ENCODE measurements around the gene KIAA0753. TPM values are rescaled to one million over a fixed set of nuclear protein-coding genes. Genes with fewer than 3 reads are reported as not detected.
A peak's percentile ranks its signal among the peaks of the same experiment; 100 is the strongest.

The KIAA0753 gene
- polyA plus RNA-seq, 1 donor = 15.9 TPM

- Histone ChIP-seq H3K4me1 (ENCODE audit: control insufficient read depth, insufficient read depth, low read length) (peaks cover 7% of the 10 kb centered on the region), H3K27ac (ENCODE audit: low read length) (no peak overlapping the region), H3K27me3 (ENCODE audit: control insufficient read depth, insufficient read depth, low read length) (peaks cover 34% of the 10 kb centered on the region), H3K9me3 (ENCODE audit: control insufficient read depth, low read depth, low read length) (peaks cover 5% of the 10 kb centered on the region), H3K4me3 (ENCODE audit: low read length) (no peak overlapping the region), H3K36me3 (ENCODE audit: control insufficient read depth, insufficient read depth, low read length) (no peaks in the 10 kb centered on the region)
- WGBS (ENCODE audit: insufficient coverage, low lambda C conversion rate) = no CpG with 5 or more reads among the region's 6 CpGs
- DNase-seq = no peak
These were observed 82.2 kb downstream of the KIAA0753 start for GRCh38 chr17:6558276-6558675.

- Histone ChIP-seq H3K4me3 (ENCODE audit: low read length) (no peak overlapping the region), H3K9me3 (ENCODE audit: control insufficient read depth, low read depth, low read length) (peaks cover 5% of the 10 kb centered on the region), H3K4me1 (ENCODE audit: control insufficient read depth, insufficient read depth, low read length) (peaks cover 13% of the 10 kb centered on the region), H3K27ac (ENCODE audit: low read length) (no peak overlapping the region), H3K36me3 (ENCODE audit: control insufficient read depth, insufficient read depth, low read length) (no peaks in the 10 kb centered on the region), H3K27me3 (ENCODE audit: control insufficient read depth, insufficient read depth, low read length) (peaks cover 34% of the 10 kb centered on the region)
- no peak for DNase-seq
- WGBS (ENCODE audit: insufficient coverage, low lambda C conversion rate) = no CpG with 5 or more reads among the region's 9 CpGs
These were observed 83.5 kb downstream of the KIAA0753 start for GRCh38 chr17:6557040-6557438.

GRCh38 chr17:6556121-6557039, 84.1 kb downstream of the KIAA0753 start, which contains the start of gene PITPNM3:
Gene PITPNM3 (minus strand): TSS chr17:6556555. CDS start chr17:6556406, 149 bp downstream.
- 0% methylated on average over 3 of the region's 122 CpGs for WGBS (ENCODE audit: insufficient coverage, low lambda C conversion rate)
- DNase-seq = peak in 1 of 2 donors; percentile 42
- Histone ChIP-seq H3K27ac (ENCODE audit: low read length) (no peak within 1 kb of the TSS), H3K27me3 (ENCODE audit: control insufficient read depth, insufficient read depth, low read length) (peaks cover 34% of the 10 kb centered on the region), H3K9me3 (ENCODE audit: control insufficient read depth, low read depth, low read length) (peaks cover 5% of the 10 kb centered on the region), H3K4me1 (ENCODE audit: control insufficient read depth, insufficient read depth, low read length) (peaks cover 14% of the 10 kb centered on the region), H3K36me3 (ENCODE audit: control insufficient read depth, insufficient read depth, low read length) (no peaks in the 10 kb centered on the region), H3K4me3 (ENCODE audit: low read length) (peak within 1 kb of the TSS; percentile 23)

GRCh38 chr17:6555331-6556120, 85.0 kb downstream of the KIAA0753 start:
- Histone ChIP-seq H3K27ac (ENCODE audit: low read length) (no peak overlapping the region), H3K27me3 (ENCODE audit: control insufficient read depth, insufficient read depth, low read length) (peaks cover 34% of the 10 kb centered on the region), H3K4me1 (ENCODE audit: control insufficient read depth, insufficient read depth, low read length) (peaks cover 14% of the 10 kb centered on the region), H3K4me3 (ENCODE audit: low read length) (peak overlapping the region; percentile 23), H3K9me3 (ENCODE audit: control insufficient read depth, low read depth, low read length) (peaks cover 5% of the 10 kb centered on the region), H3K36me3 (ENCODE audit: control insufficient read depth, insufficient read depth, low read length) (no peaks in the 10 kb centered on the region)
- peak; percentile 11 to 58 for DNase-seq
- WGBS (ENCODE audit: insufficient coverage, low lambda C conversion rate) = no CpG with 5 or more reads among the region's 56 CpGs

- peaks cover 34% of the 10 kb centered on the region for H3K27me3 ChIP-seq (ENCODE audit: control insufficient read depth, insufficient read depth, low read length)
- no peaks in the 10 kb centered on the region for H3K36me3 ChIP-seq (ENCODE audit: control insufficient read depth, insufficient read depth, low read length)
- H3K4me1 ChIP-seq (ENCODE audit: control insufficient read depth, insufficient read depth, low read length) = peaks cover 14% of the 10 kb centered on the region
- peaks cover 5% of the 10 kb centered on the region for H3K9me3 ChIP-seq (ENCODE audit: control insufficient read depth, low read depth, low read length)
- H3K27ac ChIP-seq (ENCODE audit: low read length) = no peak overlapping the region
- H3K4me3 ChIP-seq (ENCODE audit: low read length) = no peak overlapping the region
- no CpG with 5 or more reads among the region's 12 CpGs for WGBS (ENCODE audit: insufficient coverage, low lambda C conversion rate)
- DNase-seq = peak in 1 of 2 donors; percentile 46
These were observed 85.6 kb downstream of the KIAA0753 start for GRCh38 chr17:6554871-6555330.

GRCh38 chr17:6554342-6554741, 86.2 kb downstream of the KIAA0753 start:
- DNase-seq = no peak
- peaks cover 14% of the 10 kb centered on the region for H3K4me1 ChIP-seq (ENCODE audit: control insufficient read depth, insufficient read depth, low read length)
- H3K36me3 ChIP-seq (ENCODE audit: control insufficient read depth, insufficient read depth, low read length) = no peaks in the 10 kb centered on the region
- WGBS (ENCODE audit: insufficient coverage, low lambda C conversion rate) = no CpG with 5 or more reads among the region's 4 CpGs
- peaks cover 34% of the 10 kb centered on the region for H3K27me3 ChIP-seq (ENCODE audit: control insufficient read depth, insufficient read depth, low read length)
- H3K9me3 ChIP-seq (ENCODE audit: control insufficient read depth, low read depth, low read length) = peaks cover 5% of the 10 kb centered on the region
- H3K4me3 ChIP-seq (ENCODE audit: low read length) = no peak overlapping the region
- no peak overlapping the region for H3K27ac ChIP-seq (ENCODE audit: low read length)

- H3K9me3 ChIP-seq (ENCODE audit: control insufficient read depth, low read depth, low read length) = peaks cover 5% of the 10 kb centered on the region
- no CpG with 5 or more reads among the region's 11 CpGs for WGBS (ENCODE audit: insufficient coverage, low lambda C conversion rate)
- H3K27me3 ChIP-seq (ENCODE audit: control insufficient read depth, insufficient read depth, low read length) = peaks cover 28% of the 10 kb centered on the region
- no peak overlapping the region for H3K4me3 ChIP-seq (ENCODE audit: low read length)
- DNase-seq = peak; percentile 57 to 85
- peak overlapping the region; percentile 40 for H3K27ac ChIP-seq (ENCODE audit: low read length)
- peaks cover 17% of the 10 kb centered on the region for H3K4me1 ChIP-seq (ENCODE audit: control insufficient read depth, insufficient read depth, low read length)
- H3K36me3 ChIP-seq (ENCODE audit: control insufficient read depth, insufficient read depth, low read length) = no peaks in the 10 kb centered on the region
These were observed 88.5 kb downstream of the KIAA0753 start for GRCh38 chr17:6551869-6552531.

- no CpG with 5 or more reads among the region's 5 CpGs for WGBS (ENCODE audit: insufficient coverage, low lambda C conversion rate)
- no peak for DNase-seq
These were observed 89.2 kb downstream of the KIAA0753 start for GRCh38 chr17:6551356-6551755.

GRCh38 chr17:6549384-6550036, 91.0 kb downstream of the KIAA0753 start:
- H3K27me3 ChIP-seq (ENCODE audit: control insufficient read depth, insufficient read depth, low read length) = peaks cover 9% of the 10 kb centered on the region
- no CpG with 5 or more reads among the region's 9 CpGs for WGBS (ENCODE audit: insufficient coverage, low lambda C conversion rate)
- H3K27ac ChIP-seq (ENCODE audit: low read length) = no peak overlapping the region
- no peak overlapping the region for H3K4me3 ChIP-seq (ENCODE audit: low read length)
- H3K4me1 ChIP-seq (ENCODE audit: control insufficient read depth, insufficient read depth, low read length) = peaks cover 10% of the 10 kb centered on the region
- DNase-seq = no peak
- no peaks in the 10 kb centered on the region for H3K9me3 ChIP-seq (ENCODE audit: control insufficient read depth, low read depth, low read length)
- H3K36me3 ChIP-seq (ENCODE audit: control insufficient read depth, insufficient read depth, low read length) = no peaks in the 10 kb centered on the region

More at GRCh38 chr17:6551356-6551755, 89.2 kb downstream of the KIAA0753 start:
- Histone ChIP-seq H3K27ac (ENCODE audit: low read length) (no peak overlapping the region), H3K4me3 (ENCODE audit: low read length) (no peak overlapping the region), H3K9me3 (ENCODE audit: control insufficient read depth, low read depth, low read length) (peaks cover 5% of the 10 kb centered on the region), H3K27me3 (ENCODE audit: control insufficient read depth, insufficient read depth, low read length) (peaks cover 24% of the 10 kb centered on the region), H3K4me1 (ENCODE audit: control insufficient read depth, insufficient read depth, low read length) (peaks cover 17% of the 10 kb centered on the region), H3K36me3 (ENCODE audit: control insufficient read depth, insufficient read depth, low read length) (no peaks in the 10 kb centered on the region)

All from large intestine (tissue), 3 donors.